NB4 (cell line): ENCODE measurements around the gene NOCT.

Experiments used
- CTCF ChIP-seq: IDR thresholded peaks from one replicate; pipeline ENCODE4 v1.5.1; 2012; ENCODE audit warnings: low read depth, low read length
- MAX ChIP-seq: IDR thresholded peaks from 2 replicates; pipeline ENCODE4 v1.6.1; 2011; ENCODE audit warnings: low read depth, low read length
- MYC ChIP-seq: IDR thresholded peaks from 2 replicates; pipeline ENCODE4 v1.6.1; 2011; ENCODE audit warnings: low read depth, low read length
- POLR2A ChIP-seq: IDR thresholded peaks from 2 replicates; pipeline ENCODE4 v1.6.1; 2011; ENCODE audit warnings: mild to moderate bottlenecking; ENCODE audit not compliant: insufficient read length; ENCODE audit errors: extremely low read depth

GRCh38 chr4:139022835-139023234 lies 7.3 kb downstream of the NOCT start:
- TF ChIP-seq POLR2A (no peak), CTCF (no peak), MYC (no peak), MAX (no peak)
